Retinal pigment epithelial cell (primary cell): Measurements from ENCODE around the gene MAP7D1.

Experiments used
- DNase-seq: peaks from one replicate; pipeline ENCODE4 v3.0.0-alpha.2; 2010; ENCODE audit warnings: low read depth
- H3K4me3 ChIP-seq: 2 replicates; pipeline ENCODE4 v1.5.1; 2011; ENCODE audit warnings: mild to moderate bottlenecking, low read length, control low read depth, moderate library complexity
- CTCF ChIP-seq: conservative IDR thresholded peaks from 2 replicates; pipeline ENCODE4 v1.5.1; 2011; ENCODE audit warnings: low read depth, low read length, control low read depth, inconsistent platforms

MAP7D1 gene

GRCh38 chr1:36122062-36123030 is 33.6 kb upstream of the MAP7D1 start:
- DNase-seq, result no peak
- TF ChIP-seq CTCF, result no peak
- H3K4me3 ChIP-seq, result no peak overlapping the region

DNA sequence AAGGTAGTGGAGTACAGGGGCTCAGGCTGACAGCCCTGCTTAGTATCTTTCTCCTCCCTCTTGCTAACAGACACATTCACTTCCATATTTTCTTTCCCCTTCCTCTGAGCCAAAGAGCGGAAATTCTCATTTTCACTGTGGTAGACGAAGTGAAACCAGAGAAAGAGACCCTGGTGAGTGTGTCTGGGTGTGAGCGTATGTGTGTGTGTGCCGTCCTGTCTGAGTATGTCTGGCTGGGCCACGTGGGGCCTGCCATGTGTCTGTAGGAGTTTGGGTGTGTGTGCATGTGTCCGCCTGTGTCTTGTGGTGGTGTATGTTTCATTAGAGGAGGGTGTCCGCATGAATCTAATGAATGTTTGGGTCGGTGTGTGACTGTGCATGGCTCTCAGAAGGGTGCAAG is 32.6 kb upstream of the MAP7D1 start:
- TF ChIP-seq CTCF, result no peak
- H3K4me3 ChIP-seq, result no peak overlapping the region
- DNase-seq, result no peak

GRCh38 chr1:36124404-36125128 is 31.4 kb upstream of the MAP7D1 start:
- DNase-seq, result no peak
- peak overlapping the region; percentile 21 for H3K4me3 ChIP-seq
- no peak for TF ChIP-seq CTCF

DNA sequence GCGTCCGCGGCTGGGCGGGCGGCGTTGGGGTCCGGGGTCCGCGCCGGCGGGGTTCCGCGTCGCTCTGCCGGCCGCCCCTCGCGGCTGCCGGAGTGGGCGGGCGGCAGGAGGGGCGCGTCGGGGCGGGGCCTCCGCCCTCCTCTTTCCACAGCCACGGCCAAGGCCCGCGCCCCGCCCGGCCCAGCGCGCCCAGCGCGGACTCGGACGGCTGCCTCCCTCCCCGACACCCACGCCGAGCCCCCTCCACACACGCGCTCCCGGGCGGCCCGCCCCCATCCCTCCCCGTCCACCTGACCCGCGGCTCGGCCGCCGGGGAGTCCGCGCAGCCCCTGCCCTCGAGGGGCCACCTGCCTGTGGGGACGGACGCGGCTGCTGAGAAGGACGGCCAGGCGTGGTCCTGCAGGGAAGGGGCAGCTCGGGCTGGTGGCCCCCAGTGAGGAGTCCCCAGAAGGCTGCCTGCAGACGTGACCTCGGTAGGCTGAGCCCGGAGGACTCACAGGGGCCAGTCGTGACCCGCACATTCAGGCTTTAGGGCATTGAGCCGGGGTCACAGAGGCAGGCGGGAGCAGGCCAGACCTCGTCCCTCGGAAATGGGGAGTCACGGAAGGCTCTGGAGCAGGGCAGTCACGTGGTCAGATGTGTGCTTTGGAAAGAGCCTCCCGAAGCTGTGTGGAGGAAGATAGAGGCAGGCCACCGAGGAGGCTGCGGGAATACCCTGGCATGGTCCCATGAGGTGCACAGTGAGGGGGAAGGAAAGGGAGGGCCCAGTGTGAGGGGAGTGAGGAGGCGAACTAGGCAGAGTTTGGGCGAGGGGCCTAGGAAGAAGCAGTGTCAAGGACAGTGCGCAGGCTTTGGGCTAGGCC is 30.6 kb upstream of the MAP7D1 start, which contains the start of gene COL8A2:
TSS of gene COL8A2 (minus strand) at position 94 of the 863 bp plus-strand sequence. CDS start 24,980 bp downstream, outside the sequence.
- no peak for TF ChIP-seq CTCF
- DNase-seq, result no peak
- peak within 1 kb of the TSS; percentile 21 for H3K4me3 ChIP-seq

GRCh38 chr1:36126005-36126716 is 29.8 kb upstream of the MAP7D1 start:
- no peak for TF ChIP-seq CTCF
- H3K4me3 ChIP-seq, result no peak overlapping the region
- DNase-seq, result no peak
